ENCODE data around the gene UBAP1.
"Not testable (repeated sequence)": the region's sequence is repeated elsewhere in the genome, so short reads cannot be mapped to it uniquely, and the experiment has no call there.

Gene UBAP1

GRCh38 chr9:34226144-34226760 is 47.4 kb downstream of the UBAP1 start:
- DNase-seq, result not testable (repeated sequence)

GRCh38 chr9:34227445-34227844 is 48.6 kb downstream of the UBAP1 start:
- DNase-seq, result no peak

- DNase-seq, result no peak
These were observed 51.7 kb downstream of the UBAP1 start for GRCh38 chr9:34230556-34230955.

- no peak for DNase-seq
These were observed 53.4 kb downstream of the UBAP1 start for GRCh38 chr9:34232201-34232600.

- DNase-seq, result no peak
These were observed 54.8 kb downstream of the UBAP1 start for GRCh38 chr9:34233672-34234071.

GRCh38 chr9:34237836-34238235 is 59.0 kb downstream of the UBAP1 start:
- DNase-seq, result no peak

GRCh38 chr9:34240006-34240405 is 61.2 kb downstream of the UBAP1 start:
- DNase-seq, result no peak

- DNase-seq, result no peak
These were observed 64.0 kb downstream of the UBAP1 start for GRCh38 chr9:34242830-34243229.

GRCh38 chr9:34245212-34245611 is 66.4 kb downstream of the UBAP1 start:
- not testable (repeated sequence) for DNase-seq

GRCh38 chr9:34246453-34246852 is 67.6 kb downstream of the UBAP1 start:
- DNase-seq, result no peak

- not testable (repeated sequence) for DNase-seq
These were observed 68.9 kb downstream of the UBAP1 start for GRCh38 chr9:34247782-34248181.

- DNase-seq, result no peak
These were observed 70.4 kb downstream of the UBAP1 start for GRCh38 chr9:34249274-34249673.

GRCh38 chr9:34250721-34251120 is 71.9 kb downstream of the UBAP1 start:
- DNase-seq, result no peak

GRCh38 chr9:34252016-34252415 is 73.2 kb downstream of the UBAP1 start:
- no peak for DNase-seq

- peak; percentile 9 for DNase-seq
These were observed 74.0 kb downstream of the UBAP1 start for GRCh38 chr9:34252670-34253459.

GRCh38 chr9:34253460-34253837 is 74.6 kb downstream of the UBAP1 start:
- no peak for DNase-seq

- DNase-seq, result no peak
These were observed 75.5 kb downstream of the UBAP1 start for GRCh38 chr9:34254141-34254913.

- no peak for DNase-seq
These were observed 76.4 kb downstream of the UBAP1 start for GRCh38 chr9:34254966-34255825.

GRCh38 chr9:34256104-34256503 is 77.3 kb downstream of the UBAP1 start:
- DNase-seq, result no peak

- no peak for DNase-seq
These were observed 78.2 kb downstream of the UBAP1 start for GRCh38 chr9:34256987-34257585.

- DNase-seq, result no peak
These were observed 80.5 kb downstream of the UBAP1 start for GRCh38 chr9:34259315-34259714.

GRCh38 chr9:34262971-34263370 is 84.1 kb downstream of the UBAP1 start:
- DNase-seq, result no peak
